Naive B cell (primary cell): ENCODE results near the gene RTL10. TPM values are rescaled to one million over a fixed set of nuclear protein-coding genes. Genes with fewer than 3 reads are reported as not detected.

Source experiments
- ATAC-seq, 2 donors: fragments of 150-1000 bp; cut with Tn5 transposase; 2 replicates each; pipeline ENCODE4 v1.10.0; 2021; ENCODE audit warnings: low read depth in 2 of 2, mild to moderate bottlenecking in 2 of 2, moderate library complexity in 2 of 2
- DNase-seq: peaks from one replicate; pipeline ENCODE4 v3.0.0; 2022
- H3K27ac Mint-ChIP-seq, 6 donors: one replicate each; pipeline ENCODE4 v1.8.0; 2020 to 2022; ENCODE audit warnings: mild to moderate bottlenecking in 6 of 6, mixed read lengths in 6 of 6, moderate library complexity in 5 of 6, inconsistent platforms in 2 of 6
- H3K27me3 Mint-ChIP-seq, 3 donors: one replicate each; pipeline ENCODE4 v1.8.0; 2021 to 2022; ENCODE audit warnings: mixed read lengths in 3 of 3, mild to moderate bottlenecking in 1 of 3
- H3K36me3 Mint-ChIP-seq, 2 donors: one replicate each; pipeline ENCODE4 v1.8.0; 2020 to 2022; ENCODE audit warnings: mixed read lengths in 2 of 2, inconsistent platforms in 1 of 2, mild to moderate bottlenecking in 1 of 2
- H3K4me1 Mint-ChIP-seq, 3 donors: one replicate each; pipeline ENCODE4 v1.8.0; 2020 to 2022; ENCODE audit warnings: mixed read lengths in 3 of 3, inconsistent platforms in 1 of 3, mild to moderate bottlenecking in 1 of 3, moderate library complexity in 1 of 3
- H3K4me3 Mint-ChIP-seq, 8 donors: one replicate each; pipeline ENCODE4 v1.8.0; 2020 to 2022; ENCODE audit warnings: mild to moderate bottlenecking in 8 of 8, mixed read lengths in 8 of 8, moderate library complexity in 8 of 8, inconsistent platforms in 2 of 8
- H3K9me3 Mint-ChIP-seq, 7 donors: one replicate each; pipeline ENCODE4 v1.8.0; 2020 to 2022; ENCODE audit warnings: mixed read lengths in 7 of 7, mild to moderate bottlenecking in 5 of 7, inconsistent platforms in 2 of 7, moderate library complexity in 1 of 7
- polyA plus RNA-seq, 6 donors: library from polyadenylated mRNA; unstranded; fragments of 300-500 nt; fragmentation: Illumina TruSeq; gene quantifications; one replicate each; pipeline ENCODE4 v1.2.3, GENCODE V29; 2021; ENCODE audit warnings: low read depth in 6 of 6

The RTL10 gene
- polyA plus RNA-seq, 6 donors from 2014 or later, result 5.5 to 8.9 (median 6.1) TPM; not detected in 1

GRCh38 chr22:19820880-19821522, 33.7 kb downstream of the RTL10 start:
- no peak for DNase-seq
- Mint-ChIP-seq H3K4me3 (no peak overlapping the region), H3K36me3 (no peaks in the 10 kb centered on the region), H3K27ac (no peak overlapping the region), H3K9me3 (no peaks in the 10 kb centered on the region), H3K4me1 (peaks cover 0 to 6% (median 6%) of the 10 kb centered on the region in 3 donors), H3K27me3 (peaks cover 0 to 5% (median 0%) of the 10 kb centered on the region in 3 donors)
- ATAC-seq, result no peak

- Mint-ChIP-seq H3K4me1 (peaks cover 0 to 8% (median 6%) of the 10 kb centered on the region in 3 donors), H3K27ac (no peak overlapping the region), H3K4me3 (no peak overlapping the region), H3K9me3 (no peaks in the 10 kb centered on the region), H3K27me3 (peaks cover 0 to 5% (median 0%) of the 10 kb centered on the region in 3 donors), H3K36me3 (no peaks in the 10 kb centered on the region)
- DNase-seq, result no peak
- no peak for ATAC-seq
Measured at GRCh38 chr22:19819911-19820879, 34.5 kb downstream of the RTL10 start.

- Mint-ChIP-seq H3K4me3 (no peak overlapping the region), H3K27me3 (peaks cover 0 to 5% (median 0%) of the 10 kb centered on the region in 3 donors), H3K27ac (no peak overlapping the region), H3K36me3 (peaks cover 0 to 4% of the 10 kb centered on the region in 2 donors), H3K4me1 (peaks cover 0 to 8% (median 6%) of the 10 kb centered on the region in 3 donors), H3K9me3 (no peaks in the 10 kb centered on the region)
- ATAC-seq, result no peak
- DNase-seq, result no peak
Measured at GRCh38 chr22:19819208-19819910, 35.3 kb downstream of the RTL10 start.

- H3K27ac Mint-ChIP-seq, result no peak overlapping the region
- no peak for DNase-seq
Measured at GRCh38 chr22:19818324-19819207, 36.1 kb downstream of the RTL10 start.

GRCh38 chr22:19816372-19817119, 38.1 kb downstream of the RTL10 start:
- Mint-ChIP-seq H3K4me1 (peaks cover 0 to 3% (median 0%) of the 10 kb centered on the region in 3 donors), H3K4me3 (no peak overlapping the region), H3K9me3 (no peaks in the 10 kb centered on the region), H3K27me3 (no peaks in the 10 kb centered on the region), H3K27ac (no peak overlapping the region), H3K36me3 (peaks cover 0 to 5% of the 10 kb centered on the region in 2 donors)
- ATAC-seq, result no peak
- no peak for DNase-seq

More at GRCh38 chr22:19818324-19819207, 36.1 kb downstream of the RTL10 start:
- Mint-ChIP-seq H3K36me3 (peaks cover 0 to 5% of the 10 kb centered on the region in 2 donors), H3K9me3 (no peaks in the 10 kb centered on the region), H3K4me3 (no peak overlapping the region), H3K4me1 (peaks cover 0 to 5% (median 2%) of the 10 kb centered on the region in 3 donors), H3K27me3 (peaks cover 0 to under 1% (median 0%) of the 10 kb centered on the region in 3 donors)
- ATAC-seq, result no peak

- Mint-ChIP-seq H3K27me3 (no peaks in the 10 kb centered on the region), H3K4me1 (peaks cover 0 to 3% (median 0%) of the 10 kb centered on the region in 3 donors), H3K36me3 (peaks cover 0 to 5% of the 10 kb centered on the region in 2 donors), H3K9me3 (no peaks in the 10 kb centered on the region), H3K4me3 (no peak overlapping the region), H3K27ac (peak overlapping the region in 1 of 6 donors; percentile 59)
- DNase-seq, result no peak
- ATAC-seq, result no peak
Measured at GRCh38 chr22:19815823-19816290, 38.8 kb downstream of the RTL10 start.

- Mint-ChIP-seq H3K4me1 (peaks cover 0 to 3% (median 0%) of the 10 kb centered on the region in 3 donors), H3K27me3 (no peaks in the 10 kb centered on the region), H3K27ac (no peak overlapping the region), H3K9me3 (no peaks in the 10 kb centered on the region), H3K36me3 (peaks cover 0 to 5% of the 10 kb centered on the region in 2 donors), H3K4me3 (no peak overlapping the region)
- ATAC-seq (no peak), DNase-seq (no peak)
Measured at GRCh38 chr22:19815093-19815822, 39.4 kb downstream of the RTL10 start.

GRCh38 chr22:19814428-19814827, 40.2 kb downstream of the RTL10 start:
- Mint-ChIP-seq H3K27ac (no peak overlapping the region), H3K4me1 (peaks cover 0 to 3% (median 0%) of the 10 kb centered on the region in 3 donors), H3K4me3 (no peak overlapping the region), H3K36me3 (peaks cover 0 to 5% of the 10 kb centered on the region in 2 donors), H3K9me3 (no peaks in the 10 kb centered on the region), H3K27me3 (no peaks in the 10 kb centered on the region)
- ATAC-seq (no peak), DNase-seq (no peak)

- H3K27ac Mint-ChIP-seq, result no peak overlapping the region
- H3K27me3 Mint-ChIP-seq, result no peaks in the 10 kb centered on the region
- ATAC-seq (no peak), DNase-seq (no peak)
- peaks cover 0 to 5% of the 10 kb centered on the region in 2 donors for H3K36me3 Mint-ChIP-seq
- H3K4me3 Mint-ChIP-seq, result no peak overlapping the region
- H3K4me1 Mint-ChIP-seq, result peaks cover 0 to 3% (median 0%) of the 10 kb centered on the region in 3 donors
- no peaks in the 10 kb centered on the region for H3K9me3 Mint-ChIP-seq
Measured at GRCh38 chr22:19812910-19813309, 41.8 kb downstream of the RTL10 start.

- ATAC-seq, result no peak
- no peak for DNase-seq
- Mint-ChIP-seq H3K27ac (no peak overlapping the region), H3K9me3 (no peaks in the 10 kb centered on the region), H3K36me3 (peaks cover 0 to 5% of the 10 kb centered on the region in 2 donors), H3K4me3 (no peak overlapping the region), H3K4me1 (peaks cover 0 to 3% (median 0%) of the 10 kb centered on the region in 3 donors), H3K27me3 (no peaks in the 10 kb centered on the region)
Measured at GRCh38 chr22:19811811-19812771, 42.6 kb downstream of the RTL10 start.
